T-helper 17 cell (primary cell): Measurements from ENCODE around the gene ZNF609. TPM values are rescaled to one million over a fixed set of nuclear protein-coding genes. Genes with fewer than 3 reads are reported as not detected.
"Not testable (repeated sequence)": the region's sequence is repeated elsewhere in the genome, so short reads cannot be mapped to it uniquely, and the experiment has no call there.

Experiments
- ATAC-seq: fragments of 150-1000 bp; cut with Tn5 transposase; 2 replicates; pipeline ENCODE4 v1.10.0; 2021; ENCODE audit warnings: mild to moderate bottlenecking, moderate library complexity
- DNase-seq, 3 donors: peaks; one replicate each; pipeline versions ENCODE4 v3.0.0 to v3.0.0-alpha.2; 2020 to 2021
- H3K9me3 ChIP-seq: one replicate; pipeline ENCODE4 v1.7.0; 2013; ENCODE audit warnings: low read length, mild to moderate bottlenecking; ENCODE audit not compliant: control insufficient read depth, poor library complexity, severe bottlenecking
- H3K27ac Mint-ChIP-seq: one replicate; pipeline ENCODE4 v1.8.0; 2022; ENCODE audit warnings: mild to moderate bottlenecking, moderate library complexity, mixed read lengths
- H3K27me3 Mint-ChIP-seq: one replicate; pipeline ENCODE4 v1.8.0; 2022; ENCODE audit warnings: mixed read lengths
- H3K36me3 Mint-ChIP-seq: one replicate; pipeline ENCODE4 v1.8.0; 2022; ENCODE audit warnings: low read depth, mixed read lengths
- H3K4me1 Mint-ChIP-seq: one replicate; pipeline ENCODE4 v1.8.0; 2022; ENCODE audit warnings: mild to moderate bottlenecking, mixed read lengths
- H3K4me3 Mint-ChIP-seq: one replicate; pipeline ENCODE4 v1.8.0; 2022; ENCODE audit warnings: mild to moderate bottlenecking, moderate library complexity, mixed read lengths
- total RNA-seq, 4 donors: library from RNA in 2 of 4; stranded (reverse) in 2 of 4; gene quantifications; one replicate each; pipeline ENCODE4 v1.2.3 and lab custom pipeline; 2022 to 2026

Gene ZNF609
- total RNA-seq, 2 donors from 2014 or later = 37.6 to 43.2 TPM

DNA sequence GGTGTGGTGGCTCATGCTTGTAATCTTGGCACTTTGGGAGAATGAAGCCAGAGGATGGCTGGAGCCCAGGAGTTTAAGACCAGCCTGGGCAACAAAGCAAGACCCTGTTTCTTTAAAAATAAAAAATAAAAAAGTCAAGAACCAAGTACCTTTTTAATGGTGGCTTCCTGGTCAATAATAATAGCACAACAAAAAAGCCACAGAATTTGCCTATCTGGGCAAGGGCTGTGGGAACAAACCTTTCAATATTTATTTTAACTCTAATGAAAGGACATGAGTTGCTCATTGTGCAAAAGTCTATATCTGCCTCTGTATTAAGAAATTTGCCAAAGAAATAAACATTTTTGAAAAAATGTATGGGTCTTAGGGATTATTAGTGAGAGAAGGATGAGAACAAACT lies 2.1 kb downstream of the ZNF609 start:
- Mint-ChIP-seq H3K4me3 (peak overlapping the region; percentile 94), H3K27me3 (no peaks in the 10 kb centered on the region), H3K36me3 (no peaks in the 10 kb centered on the region), H3K27ac (peak overlapping the region; percentile 89), H3K4me1 (peaks cover 47% of the 10 kb centered on the region)
- no peaks in the 10 kb centered on the region for H3K9me3 ChIP-seq
- ATAC-seq (no peak), DNase-seq (no peak)

DNA sequence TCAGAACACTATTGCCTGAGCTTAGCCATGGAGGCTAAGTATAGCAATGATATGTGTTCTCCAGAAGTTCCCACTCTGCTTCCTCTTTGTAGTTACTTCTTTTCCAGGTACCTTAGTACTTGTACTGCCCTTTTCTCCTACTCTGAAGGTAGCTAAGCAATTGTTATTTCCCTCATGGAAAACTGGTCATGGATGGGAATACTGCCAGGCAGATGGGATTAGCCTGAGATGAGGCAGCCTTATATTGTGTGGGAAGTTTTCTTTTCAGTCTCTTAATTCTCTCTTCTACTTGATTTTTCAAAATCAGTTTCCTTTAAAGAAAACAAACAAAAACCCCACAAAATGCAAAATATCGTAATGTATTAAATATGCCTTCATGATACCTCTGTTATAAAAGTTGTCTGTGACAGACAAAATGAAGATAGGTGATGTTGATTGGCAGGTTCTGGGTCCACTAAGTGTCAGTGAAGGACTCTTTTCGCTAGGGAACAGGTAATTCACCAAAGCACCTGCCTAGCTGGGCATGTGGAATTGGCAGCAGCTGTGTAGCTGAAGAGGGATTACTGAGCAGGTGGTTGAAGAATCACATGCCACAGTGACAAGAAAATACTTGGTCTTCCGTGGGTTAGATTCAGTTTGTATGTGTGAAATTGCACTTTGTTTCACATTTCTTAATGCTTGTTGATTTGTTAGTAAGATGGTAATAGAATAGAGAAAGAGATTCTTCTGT lies 4.1 kb downstream of the ZNF609 start:
- H3K27ac Mint-ChIP-seq = peak overlapping the region; percentile 29
- no peaks in the 10 kb centered on the region for H3K27me3 Mint-ChIP-seq
- DNase-seq = no peak
- H3K4me1 Mint-ChIP-seq = peaks cover 53% of the 10 kb centered on the region
- no peak for ATAC-seq
- H3K9me3 ChIP-seq = no peaks in the 10 kb centered on the region
- H3K4me3 Mint-ChIP-seq = peak overlapping the region; percentile 57
- H3K36me3 Mint-ChIP-seq = peaks cover 2% of the 10 kb centered on the region

DNA sequence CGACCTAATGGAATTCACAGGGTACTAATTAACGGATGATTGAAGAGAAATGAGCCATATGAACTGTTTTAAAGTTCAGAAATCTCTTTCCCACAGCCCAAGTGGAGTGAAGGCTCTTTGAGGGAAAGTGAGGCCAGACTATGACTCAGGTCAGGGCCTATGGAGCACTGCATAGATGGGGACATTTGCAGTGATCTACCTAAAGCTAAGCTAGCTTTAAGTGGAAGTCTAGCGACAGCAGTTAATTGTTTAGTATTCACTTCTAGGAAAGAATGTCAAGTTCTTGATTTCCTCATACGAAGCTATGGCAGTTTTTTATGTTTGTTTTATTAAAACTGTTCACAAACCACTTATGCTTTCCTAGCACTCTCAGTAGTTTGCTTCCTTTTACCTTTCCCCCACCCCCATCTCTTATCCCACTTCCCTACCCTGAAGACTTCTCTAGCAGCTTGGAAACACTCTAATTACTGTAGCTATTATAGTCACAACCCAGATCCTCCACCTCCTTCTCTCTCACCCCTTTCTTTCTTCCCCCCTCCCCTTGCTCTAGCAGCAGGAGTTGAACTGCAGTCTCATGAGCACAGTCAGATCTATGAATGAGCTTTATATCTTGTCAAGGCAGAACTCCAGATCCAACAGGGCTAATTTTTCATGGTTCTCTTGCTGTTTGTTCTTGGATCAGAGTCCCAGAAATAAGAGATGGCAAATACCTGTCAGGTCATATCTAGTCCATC lies 6.2 kb downstream of the ZNF609 start:
- no peak for DNase-seq
- no peak for ATAC-seq
- peaks cover 2% of the 10 kb centered on the region for H3K36me3 Mint-ChIP-seq
- H3K27ac Mint-ChIP-seq = peak overlapping the region; percentile 82
- peak overlapping the region; percentile 64 for H3K4me3 Mint-ChIP-seq
- H3K4me1 Mint-ChIP-seq = peaks cover 40% of the 10 kb centered on the region
- no peaks in the 10 kb centered on the region for H3K27me3 Mint-ChIP-seq
- H3K9me3 ChIP-seq = no peaks in the 10 kb centered on the region

DNA sequence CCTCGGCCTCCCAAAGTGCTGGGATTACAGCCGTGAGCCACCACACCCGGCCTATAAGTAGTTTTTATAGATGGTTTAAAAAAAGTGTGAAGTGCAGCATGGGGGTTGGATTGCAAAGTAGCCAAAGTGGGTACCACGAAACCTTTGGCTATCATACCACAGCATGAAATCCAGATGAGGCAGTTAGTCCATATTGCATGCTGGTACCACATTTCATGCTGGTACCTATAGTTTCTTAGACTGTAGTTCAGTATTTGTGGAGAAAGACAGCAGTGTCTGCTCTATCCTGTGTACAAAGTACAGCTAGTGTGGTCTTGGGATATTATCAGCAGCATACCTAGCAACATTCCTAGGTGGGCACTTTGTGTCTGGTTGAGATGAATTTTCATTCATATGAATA lies 11.8 kb downstream of the ZNF609 start:
- Mint-ChIP-seq H3K4me1 (peaks cover 26% of the 10 kb centered on the region), H3K27ac (peak overlapping the region; percentile 34), H3K27me3 (no peaks in the 10 kb centered on the region), H3K4me3 (no peak overlapping the region), H3K36me3 (peaks cover 2% of the 10 kb centered on the region)
- no peak for ATAC-seq
- no peaks in the 10 kb centered on the region for H3K9me3 ChIP-seq
- no peak for DNase-seq

DNA sequence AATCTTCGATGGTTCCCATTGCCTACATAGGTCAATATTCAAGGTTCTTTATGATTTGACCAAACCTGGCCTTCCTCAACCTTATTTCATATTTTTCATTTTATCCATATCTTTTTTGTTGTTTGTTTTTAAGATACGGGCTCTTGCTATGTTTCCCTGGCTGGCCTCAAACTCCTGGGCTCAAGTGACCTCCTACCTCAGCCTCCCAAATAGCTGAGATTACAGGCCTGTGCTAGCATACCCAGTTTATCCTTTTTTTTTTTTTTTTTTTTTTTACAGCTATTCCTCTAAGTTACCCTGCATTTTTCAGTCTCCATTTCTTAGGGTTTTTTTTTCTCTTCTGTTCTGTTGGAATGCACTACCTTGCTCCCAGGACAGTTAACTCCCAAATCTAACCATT lies 14.5 kb downstream of the ZNF609 start:
- Mint-ChIP-seq H3K27ac (no peak overlapping the region), H3K4me1 (peaks cover 18% of the 10 kb centered on the region)

DNA sequence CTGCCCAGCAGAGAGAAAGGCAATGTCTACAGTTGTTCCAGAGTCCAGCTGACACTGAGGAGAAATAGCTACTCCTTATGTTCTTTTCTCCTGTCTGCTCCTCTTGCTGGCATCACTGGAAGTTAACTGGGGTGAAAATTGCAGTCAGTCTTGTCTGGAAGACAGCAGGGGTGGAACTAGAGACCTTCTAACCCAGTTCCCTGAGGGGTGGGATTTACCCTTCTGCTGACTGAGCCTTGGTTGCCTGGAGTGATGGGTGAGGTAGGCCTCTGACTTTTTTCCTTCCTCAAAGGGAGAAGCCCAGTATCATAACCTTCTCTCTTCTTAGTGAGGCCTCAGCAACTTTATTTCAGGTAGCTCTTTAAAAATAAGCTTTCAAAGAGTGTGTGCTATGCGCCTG lies 16.2 kb downstream of the ZNF609 start:
- DNase-seq (no peak), ATAC-seq (no peak)
- Mint-ChIP-seq H3K4me1 (peaks cover 20% of the 10 kb centered on the region), H3K27me3 (no peaks in the 10 kb centered on the region), H3K27ac (peak overlapping the region; percentile 77), H3K4me3 (no peak overlapping the region), H3K36me3 (no peaks in the 10 kb centered on the region)
- no peaks in the 10 kb centered on the region for H3K9me3 ChIP-seq

More for the DNA sequence above, 14.5 kb downstream of the ZNF609 start:
- no peaks in the 10 kb centered on the region for H3K9me3 ChIP-seq
- no peaks in the 10 kb centered on the region for H3K36me3 Mint-ChIP-seq
- no peak overlapping the region for H3K4me3 Mint-ChIP-seq
- no peak for ATAC-seq
- DNase-seq = no peak
- H3K27me3 Mint-ChIP-seq = no peaks in the 10 kb centered on the region

DNA sequence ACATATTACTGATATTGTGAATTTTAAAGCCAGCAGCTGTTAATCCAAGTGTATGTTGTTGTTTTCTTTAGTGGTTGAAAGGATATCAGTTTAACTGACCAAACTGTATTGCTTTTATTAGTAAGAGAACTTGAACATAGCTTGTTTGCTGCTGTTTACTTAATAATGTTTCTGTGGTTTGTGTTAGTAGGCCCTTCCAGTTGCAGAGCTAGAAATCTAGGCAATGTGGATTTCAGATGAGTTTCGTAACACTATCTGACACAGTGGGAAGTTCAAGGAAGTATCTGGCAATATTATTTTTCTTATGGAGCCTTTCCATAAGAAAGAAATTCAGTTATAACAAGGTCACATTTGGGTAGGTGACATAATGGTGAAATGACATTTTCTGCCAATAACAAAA lies 18.5 kb downstream of the ZNF609 start:
- ATAC-seq (no peak), DNase-seq (no peak)
- H3K36me3 Mint-ChIP-seq = no peaks in the 10 kb centered on the region
- no peaks in the 10 kb centered on the region for H3K9me3 ChIP-seq
- no peaks in the 10 kb centered on the region for H3K27me3 Mint-ChIP-seq
- no peak overlapping the region for H3K4me3 Mint-ChIP-seq
- H3K4me1 Mint-ChIP-seq = peaks cover 23% of the 10 kb centered on the region
- no peak overlapping the region for H3K27ac Mint-ChIP-seq

DNA sequence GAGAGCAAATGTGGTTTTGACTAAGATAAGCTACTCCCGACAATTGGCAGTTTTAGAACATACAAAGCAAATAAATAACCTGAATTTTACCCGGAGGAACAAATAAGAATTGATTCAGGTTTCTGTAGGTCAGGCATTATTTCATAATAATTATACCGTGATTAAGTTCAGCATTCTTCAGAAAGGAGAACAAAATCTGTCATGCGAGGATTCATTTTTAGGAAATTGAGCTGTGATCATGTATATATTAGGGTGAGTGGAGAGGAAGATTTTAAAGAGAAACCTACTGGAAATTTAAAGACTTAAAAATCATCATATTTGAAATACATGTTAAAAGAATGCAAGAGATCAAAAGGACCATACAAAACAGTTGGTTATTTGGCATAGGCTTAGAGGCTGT lies 20.5 kb downstream of the ZNF609 start:
- H3K27me3 Mint-ChIP-seq = no peaks in the 10 kb centered on the region
- DNase-seq = no peak
- H3K4me3 Mint-ChIP-seq = no peak overlapping the region
- peaks cover 16% of the 10 kb centered on the region for H3K4me1 Mint-ChIP-seq
- H3K9me3 ChIP-seq = no peaks in the 10 kb centered on the region
- no peak for ATAC-seq
- H3K27ac Mint-ChIP-seq = peak overlapping the region; percentile 27
- no peaks in the 10 kb centered on the region for H3K36me3 Mint-ChIP-seq

DNA sequence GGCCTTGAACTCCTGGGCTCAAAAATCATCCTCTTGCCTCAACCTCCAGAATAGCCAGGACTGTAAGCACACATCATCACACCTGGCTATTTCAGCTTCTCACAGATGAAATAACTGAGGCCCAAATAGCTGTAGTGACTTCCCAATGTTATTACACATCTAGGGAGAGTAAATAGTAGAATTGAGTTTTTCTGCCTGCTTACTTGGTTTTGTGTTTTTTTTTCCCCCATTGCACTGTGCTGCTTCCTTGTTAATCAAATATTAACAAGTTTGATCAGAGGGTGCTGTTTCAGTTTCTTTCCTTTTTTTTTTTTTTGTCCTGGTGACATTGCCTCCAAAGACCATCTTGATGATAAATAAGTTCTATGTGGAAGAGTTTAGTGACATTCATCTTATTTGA lies 23.4 kb downstream of the ZNF609 start:
- H3K4me1 Mint-ChIP-seq = peaks cover 12% of the 10 kb centered on the region

DNA sequence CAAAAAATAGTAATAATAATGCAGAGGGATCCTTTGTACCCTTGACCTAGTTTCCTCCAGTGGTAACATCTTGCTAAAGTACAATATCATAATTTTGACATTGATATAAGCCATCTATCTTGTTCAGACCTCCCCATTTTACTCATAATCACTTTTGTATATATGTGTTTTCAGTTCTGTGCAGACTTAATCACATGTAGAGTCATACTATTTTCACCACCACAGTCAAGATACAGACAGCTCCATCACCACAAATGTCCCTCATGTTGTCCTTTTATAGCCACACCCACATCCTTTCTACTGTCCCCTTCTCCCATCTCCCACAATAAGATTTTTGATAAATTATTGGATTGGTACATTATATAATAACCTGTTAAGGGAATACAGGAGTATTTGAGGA lies 25.4 kb downstream of the ZNF609 start:
- DNase-seq (no peak), ATAC-seq (no peak)
- Mint-ChIP-seq H3K4me1 (peaks cover 15% of the 10 kb centered on the region), H3K27me3 (no peaks in the 10 kb centered on the region), H3K36me3 (no peaks in the 10 kb centered on the region), H3K27ac (no peak overlapping the region), H3K4me3 (no peak overlapping the region)
- H3K9me3 ChIP-seq = no peaks in the 10 kb centered on the region

More for the DNA sequence above, 23.4 kb downstream of the ZNF609 start:
- H3K9me3 ChIP-seq = no peaks in the 10 kb centered on the region
- Mint-ChIP-seq H3K27ac (peak overlapping the region; percentile 56), H3K4me3 (peak overlapping the region; percentile 28), H3K27me3 (no peaks in the 10 kb centered on the region), H3K36me3 (no peaks in the 10 kb centered on the region)
- ATAC-seq = no peak
- no peak for DNase-seq

DNA sequence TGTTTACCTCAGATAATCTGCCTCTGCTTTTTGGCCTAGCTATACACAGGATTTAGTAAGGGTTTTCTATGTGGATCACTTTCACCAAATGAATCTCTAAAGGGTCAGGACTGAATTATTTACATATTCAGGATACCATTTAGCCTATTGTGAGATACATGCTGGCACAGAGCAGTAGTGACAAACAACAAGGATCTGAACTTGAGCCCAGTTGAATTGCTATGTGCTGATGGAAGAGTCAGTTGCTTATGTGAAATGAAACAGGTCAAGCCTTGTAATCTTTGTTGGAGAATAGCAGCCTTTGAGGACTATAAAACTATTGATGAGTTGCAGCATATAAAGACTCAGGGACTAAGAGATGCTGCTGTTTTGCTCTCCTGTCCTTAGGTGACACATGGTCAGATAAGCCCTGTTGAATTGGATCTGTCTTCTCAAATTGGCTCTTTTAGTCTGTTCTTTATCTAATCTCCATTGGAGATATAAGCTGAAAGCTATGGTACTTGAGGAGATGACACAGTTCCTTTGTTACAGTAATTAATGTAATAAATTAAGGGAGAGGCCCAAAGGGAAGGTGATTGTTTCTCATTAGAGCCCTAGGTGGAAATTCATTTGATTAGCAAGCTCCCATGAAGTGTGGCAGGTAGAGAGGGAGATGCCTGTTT lies 30.4 kb downstream of the ZNF609 start:
- no peak for DNase-seq
- Mint-ChIP-seq H3K27me3 (no peaks in the 10 kb centered on the region), H3K36me3 (no peaks in the 10 kb centered on the region), H3K4me1 (peaks cover 20% of the 10 kb centered on the region), H3K27ac (peak overlapping the region; percentile 16), H3K4me3 (no peak overlapping the region)
- no peak for ATAC-seq
- H3K9me3 ChIP-seq = no peaks in the 10 kb centered on the region

DNA sequence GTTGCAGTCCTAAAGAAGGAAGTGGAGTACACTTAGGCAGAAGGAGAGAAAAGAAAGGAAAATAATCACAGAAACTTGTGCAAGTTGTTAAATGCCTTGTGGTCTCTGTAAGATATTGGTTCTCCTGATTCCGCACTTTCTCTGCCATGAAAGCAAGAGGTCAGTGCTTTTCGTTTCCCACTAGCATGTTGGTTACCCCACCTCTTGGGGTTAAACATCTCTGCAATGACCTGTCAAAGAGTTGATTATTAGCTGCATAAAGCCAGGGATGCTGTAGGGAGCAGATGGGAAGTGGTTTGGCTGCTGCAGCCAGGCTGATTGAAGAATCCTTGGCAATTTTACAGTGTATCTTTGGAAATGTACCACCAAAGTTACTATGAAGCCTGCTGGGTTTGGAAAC lies 33.3 kb downstream of the ZNF609 start:
- no peaks in the 10 kb centered on the region for H3K36me3 Mint-ChIP-seq
- no peak for DNase-seq
- H3K9me3 ChIP-seq = no peaks in the 10 kb centered on the region
- no peak overlapping the region for H3K4me3 Mint-ChIP-seq
- ATAC-seq = no peak
- no peak overlapping the region for H3K27ac Mint-ChIP-seq
- no peaks in the 10 kb centered on the region for H3K27me3 Mint-ChIP-seq
- H3K4me1 Mint-ChIP-seq = peaks cover 32% of the 10 kb centered on the region

DNA sequence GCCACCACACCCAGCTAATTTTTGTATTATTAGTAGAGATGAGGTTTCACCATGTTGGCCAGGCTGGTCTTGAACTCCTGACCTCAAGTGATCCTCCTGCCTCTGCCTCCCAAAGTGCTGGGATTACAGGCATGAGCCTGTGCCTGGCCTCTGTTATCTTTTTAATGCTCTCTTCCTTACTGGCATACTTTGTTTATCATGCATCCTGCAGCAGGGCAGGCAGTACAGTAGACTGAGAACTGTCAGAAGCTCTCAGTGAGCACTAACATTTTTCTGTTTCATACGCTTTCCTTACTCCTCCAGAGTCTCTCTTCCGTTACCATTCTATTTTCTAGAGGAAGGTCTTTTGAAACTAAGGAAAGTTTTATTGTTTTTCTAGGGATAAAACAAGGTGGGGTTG lies 35.6 kb downstream of the ZNF609 start:
- not testable (repeated sequence) for H3K36me3 Mint-ChIP-seq

More for the DNA sequence above, 35.6 kb downstream of the ZNF609 start:
- not testable (repeated sequence) for ATAC-seq, H3K27me3 Mint-ChIP-seq, DNase-seq, H3K4me3 Mint-ChIP-seq, H3K9me3 ChIP-seq
- H3K27ac Mint-ChIP-seq = peak overlapping the region; percentile 90
- peaks cover 44% of the 10 kb centered on the region for H3K4me1 Mint-ChIP-seq
